Suprapubic skin (tissue), 4 donors: ENCODE data around the gene VANGL2. TPM values are rescaled to one million over a fixed set of nuclear protein-coding genes. Genes with fewer than 3 reads are reported as not detected.

Experiments
- DNase-seq, 2 donors: peaks; one replicate each; pipeline ENCODE4 v3.0.0-alpha.2; 2019; ENCODE audit warnings: low spot score in 2 of 2
- H3K27ac ChIP-seq: fragments of 200-600 bp; sonication (generic); one replicate; pipeline ENCODE4 v1.5.1; 2019
- H3K27me3 ChIP-seq: fragments of 200-600 bp; sonication (generic); one replicate; pipeline ENCODE4 v1.5.1; 2019
- H3K36me3 ChIP-seq: fragments of 200-600 bp; sonication (generic); one replicate; pipeline ENCODE4 v1.5.1; 2019
- H3K4me1 ChIP-seq: fragments of 200-600 bp; sonication (generic); one replicate; pipeline ENCODE4 v1.5.1; 2019
- H3K4me3 ChIP-seq: fragments of 200-600 bp; sonication (generic); one replicate; pipeline ENCODE4 v1.5.1; 2019; ENCODE audit warnings: mild to moderate bottlenecking
- H3K9me3 ChIP-seq: fragments of 200-600 bp; sonication (generic); one replicate; pipeline ENCODE4 v1.5.1; 2019
- CTCF ChIP-seq, 2 donors: fragments of 200-600 bp in 1 of 2; fragments of 450-650 bp in 1 of 2; sonication (generic) in 1 of 2; IDR thresholded peaks; one replicate each; pipeline ENCODE4 v1.5.1; 2016 to 2019; ENCODE audit warnings: antibody characterized with exemption in 2 of 2, mild to moderate bottlenecking in 1 of 2, moderate library complexity in 1 of 2
- EP300 ChIP-seq: sonication (generic); formaldehyde crosslinking; IDR thresholded peaks from one replicate; pipeline ENCODE4 v1.6.1; 2017; ENCODE audit warnings: antibody characterized with exemption
- POLR2A ChIP-seq, 2 donors: fragments of 450-650 bp; IDR thresholded peaks; one replicate each; pipeline ENCODE4 v1.6.1; 2017; ENCODE audit warnings: antibody characterized with exemption in 2 of 2, mild to moderate bottlenecking in 2 of 2, moderate library complexity in 2 of 2
- POLR2AphosphoS5 ChIP-seq, 3 donors: sonication (generic); formaldehyde crosslinking; IDR thresholded peaks; one replicate each; pipeline ENCODE4 v1.6.1; 2017; ENCODE audit warnings: antibody characterized with exemption in 3 of 3
- WGBS: methylation state at CpG from one replicate; pipeline ENCODE4 v1.1.5; 2018; 5-methylcytosine and 5-hydroxymethylcytosine counted together
- total RNA-seq, 4 donors: library from RNA; depleted of rRNA; stranded (reverse); fragments of >200 nt; gene quantifications; one replicate each; pipeline ENCODE4 v1.1.0, GENCODE V29; 2016

The VANGL2 gene
- total RNA-seq, 4 donors from 2014 or later, result 18.7 to 39.7 (median 28.1) TPM

- DNase-seq, result no peak
- H3K4me1 ChIP-seq, result peaks cover 89% of the 10 kb centered on the region
- H3K27me3 ChIP-seq, result no peaks in the 10 kb centered on the region
- H3K27ac ChIP-seq, result peak overlapping the region; percentile 87
- H3K9me3 ChIP-seq, result no peaks in the 10 kb centered on the region
- H3K36me3 ChIP-seq, result no peaks in the 10 kb centered on the region
- no peak overlapping the region for H3K4me3 ChIP-seq
- 58% methylated on average over 15 of the region's 19 CpGs for WGBS
- TF ChIP-seq CTCF (IDR thresholded peaks at IDR 0.05), result no peak
- TF ChIP-seq EP300, result no peak
- TF ChIP-seq POLR2A (IDR thresholded peaks at IDR 0.05), result no peak
- TF ChIP-seq POLR2AphosphoS5 (IDR thresholded peaks at IDR 0.05), result no peak
Measured at GRCh38 chr1:160410406-160411005, 10.1 kb downstream of the VANGL2 start.

GRCh38 chr1:160411271-160412027 lies 11.1 kb downstream of the VANGL2 start:
- Histone ChIP-seq H3K27ac (no peak overlapping the region), H3K4me1 (peaks cover 89% of the 10 kb centered on the region), H3K36me3 (peaks cover 3% of the 10 kb centered on the region), H3K27me3 (no peaks in the 10 kb centered on the region), H3K4me3 (no peak overlapping the region), H3K9me3 (no peaks in the 10 kb centered on the region)
- DNase-seq, result no peak
- no peak for TF ChIP-seq CTCF (IDR thresholded peaks at IDR 0.05)
- no peak for TF ChIP-seq POLR2AphosphoS5 (IDR thresholded peaks at IDR 0.05)
- no peak for TF ChIP-seq EP300
- no peak for TF ChIP-seq POLR2A (IDR thresholded peaks at IDR 0.05)
- WGBS, result 48% methylated on average over 6 of the region's 6 CpGs

GRCh38 chr1:160412028-160412362 lies 11.6 kb downstream of the VANGL2 start:
- no peaks in the 10 kb centered on the region for H3K9me3 ChIP-seq
- no peak overlapping the region for H3K27ac ChIP-seq
- TF ChIP-seq CTCF (IDR thresholded peaks at IDR 0.05) (no peak), POLR2AphosphoS5 (IDR thresholded peaks at IDR 0.05) (no peak), EP300 (no peak), POLR2A (IDR thresholded peaks at IDR 0.05) (no peak)
- H3K36me3 ChIP-seq, result peaks cover 5% of the 10 kb centered on the region
- no peak overlapping the region for H3K4me3 ChIP-seq
- 77% methylated on average over 3 of the region's 3 CpGs for WGBS
- no peaks in the 10 kb centered on the region for H3K27me3 ChIP-seq
- peaks cover 84% of the 10 kb centered on the region for H3K4me1 ChIP-seq
- no peak for DNase-seq

GRCh38 chr1:160413716-160414115 lies 13.4 kb downstream of the VANGL2 start:
- TF ChIP-seq CTCF (IDR thresholded peaks at IDR 0.05) (no peak), POLR2A (IDR thresholded peaks at IDR 0.05) (no peak), POLR2AphosphoS5 (IDR thresholded peaks at IDR 0.05) (no peak), EP300 (no peak)
- WGBS, result 89% methylated on average over 3 of the region's 3 CpGs
- H3K27me3 ChIP-seq, result no peaks in the 10 kb centered on the region

GRCh38 chr1:160414881-160415280 lies 14.5 kb downstream of the VANGL2 start:
- Histone ChIP-seq H3K4me1 (peaks cover 56% of the 10 kb centered on the region), H3K27ac (peak overlapping the region; percentile 51), H3K27me3 (no peaks in the 10 kb centered on the region), H3K4me3 (no peak overlapping the region), H3K9me3 (no peaks in the 10 kb centered on the region), H3K36me3 (peaks cover 23% of the 10 kb centered on the region)
- TF ChIP-seq POLR2AphosphoS5 (IDR thresholded peaks at IDR 0.05), result no peak
- 54% methylated on average over 2 of the region's 2 CpGs for WGBS
- DNase-seq, result no peak

More at GRCh38 chr1:160413716-160414115, 13.4 kb downstream of the VANGL2 start:
- H3K9me3 ChIP-seq, result no peaks in the 10 kb centered on the region
- H3K4me1 ChIP-seq, result peaks cover 67% of the 10 kb centered on the region
- H3K36me3 ChIP-seq, result peaks cover 16% of the 10 kb centered on the region
- H3K27ac ChIP-seq, result peak overlapping the region; percentile 51
- H3K4me3 ChIP-seq, result no peak overlapping the region
- DNase-seq, result no peak
